ENCODE results near the gene TRAF6.

DNA sequence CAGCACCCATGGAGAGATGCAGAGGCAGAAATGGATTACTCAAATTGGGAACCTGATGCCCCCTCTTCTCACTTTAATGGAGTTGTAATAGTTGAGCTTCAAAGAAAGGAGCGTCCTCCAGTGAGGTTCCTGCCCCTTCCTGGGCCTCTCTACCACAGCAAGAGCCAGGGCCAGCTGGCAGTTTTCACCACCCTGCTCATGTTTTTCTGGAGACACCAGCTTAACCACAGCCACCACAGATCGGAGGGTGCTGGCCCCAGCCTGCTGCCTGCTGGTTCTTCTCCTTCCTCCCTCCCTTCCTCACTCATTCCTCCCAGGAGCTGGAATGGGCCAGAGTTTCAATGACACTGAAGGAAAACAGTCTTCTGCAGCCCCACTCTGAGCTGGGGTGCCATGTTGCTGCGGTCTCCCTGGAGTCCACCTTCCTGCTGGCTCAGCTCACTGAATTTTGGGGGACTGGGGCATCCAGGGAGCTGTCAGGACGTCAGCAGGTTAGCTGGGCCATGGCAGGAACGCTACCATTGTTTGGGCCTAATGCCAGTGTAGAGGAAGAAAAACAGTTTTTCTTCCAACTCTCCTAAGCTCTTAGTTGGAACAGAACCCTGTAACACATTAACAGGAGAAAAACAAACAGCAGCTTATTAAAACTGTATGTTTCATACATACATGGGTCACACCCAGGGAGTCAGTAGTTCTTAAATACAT is 57.7 kb downstream of the TRAF6 start:
- TF ChIP-seq, protein P1, sequence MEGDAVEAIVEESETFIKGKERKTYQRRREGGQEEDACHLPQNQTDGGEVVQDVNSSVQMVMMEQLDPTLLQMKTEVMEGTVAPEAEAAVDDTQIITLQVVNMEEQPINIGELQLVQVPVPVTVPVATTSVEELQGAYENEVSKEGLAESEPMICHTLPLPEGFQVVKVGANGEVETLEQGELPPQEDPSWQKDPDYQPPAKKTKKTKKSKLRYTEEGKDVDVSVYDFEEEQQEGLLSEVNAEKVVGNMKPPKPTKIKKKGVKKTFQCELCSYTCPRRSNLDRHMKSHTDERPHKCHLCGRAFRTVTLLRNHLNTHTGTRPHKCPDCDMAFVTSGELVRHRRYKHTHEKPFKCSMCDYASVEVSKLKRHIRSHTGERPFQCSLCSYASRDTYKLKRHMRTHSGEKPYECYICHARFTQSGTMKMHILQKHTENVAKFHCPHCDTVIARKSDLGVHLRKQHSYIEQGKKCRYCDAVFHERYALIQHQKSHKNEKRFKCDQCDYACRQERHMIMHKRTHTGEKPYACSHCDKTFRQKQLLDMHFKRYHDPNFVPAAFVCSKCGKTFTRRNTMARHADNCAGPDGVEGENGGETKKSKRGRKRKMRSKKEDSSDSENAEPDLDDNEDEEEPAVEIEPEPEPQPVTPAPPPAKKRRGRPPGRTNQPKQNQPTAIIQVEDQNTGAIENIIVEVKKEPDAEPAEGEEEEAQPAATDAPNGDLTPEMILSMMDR (conservative IDR thresholded peaks at IDR 0.05 in 1 of 2, IDR thresholded peaks at IDR 0.05 in 1 of 2; ENCODE audit: extremely low read depth in 1 of 2, insufficient read depth in 1 of 2, low read depth in 1 of 2, low read length in 2 of 2), result no peak
- TF ChIP-seq EZH2 (IDR thresholded peaks at IDR 0.05; ENCODE audit: borderline replicate concordance, low read length), result no peak
